A673 (cell line): ENCODE results near the gene SMARCA4. TPM values are rescaled to one million over a fixed set of nuclear protein-coding genes. Genes with fewer than 3 reads are reported as not detected.

Experiments
- BruUV-seq: library from RNA; stranded (reverse); fragments of 400-500 nt; replicated peaks from 2 replicates; lab custom pipeline; 2021; lab: Mats Ljungman, UMichigan
- CTCF ChIA-PET: fragments of 300-600 bp; sonication (Branson Sonifier 250); formaldehyde crosslinking; loops from one replicate; lab custom pipeline; 2022; ENCODE audit warnings: antibody characterized with exemption; lab: Charles Lee
- POLR2A ChIA-PET: fragments of 300-600 bp; sonication (Branson Sonifier 250); formaldehyde crosslinking; loops from one replicate; lab custom pipeline; 2022; ENCODE audit warnings: antibody characterized with exemption; ENCODE audit not compliant: low non-redundant PET; lab: Charles Lee
- DNase-seq: peaks from one replicate; pipeline ENCODE4 v3.0.0-alpha.2; 2015; ENCODE audit warnings: low spot score
- H3K27ac ChIP-seq: fragments of 200-600 bp; sonication (generic); 2 replicates; pipeline ENCODE4 v1.5.1; 2016; ENCODE audit warnings: mixed run types, low read depth, mild to moderate bottlenecking, mixed read lengths, antibody characterized with exemption, low read length; ENCODE audit not compliant: poor library complexity, severe bottlenecking
- H3K27me3 ChIP-seq: fragments of 200-600 bp; sonication (generic); replicated peaks from 2 replicates; pipeline ENCODE4 v1.6.1; 2017; ENCODE audit warnings: mixed run types, low read depth, mild to moderate bottlenecking, mixed read lengths, antibody characterized with exemption, low read length; ENCODE audit not compliant: insufficient read depth, poor library complexity
- H3K36me3 ChIP-seq: fragments of 200-600 bp; sonication (generic); 2 replicates; pipeline ENCODE4 v1.6.1; 2016; ENCODE audit warnings: mixed run types, mild to moderate bottlenecking, mixed read lengths, antibody characterized with exemption, low read length; ENCODE audit not compliant: insufficient read depth, poor library complexity, severe bottlenecking
- H3K4me1 ChIP-seq: fragments of 200-600 bp; sonication (generic); 2 replicates; pipeline ENCODE4 v1.6.1; 2017; ENCODE audit warnings: mixed run types, mild to moderate bottlenecking, mixed read lengths, antibody characterized with exemption, low read length; ENCODE audit not compliant: insufficient read depth, poor library complexity, severe bottlenecking
- H3K4me3 ChIP-seq: fragments of 200-600 bp; sonication (generic); 2 replicates; pipeline ENCODE4 v1.5.1; 2016; ENCODE audit warnings: low read depth, mixed run types, mild to moderate bottlenecking, mixed read lengths, low read length; ENCODE audit not compliant: poor library complexity, severe bottlenecking
- H3K9me3 ChIP-seq: fragments of 200-600 bp; sonication (generic); 2 replicates; pipeline ENCODE4 v1.6.1; 2016; ENCODE audit warnings: mixed run types, low read depth, mild to moderate bottlenecking, mixed read lengths, antibody characterized with exemption, low read length; ENCODE audit not compliant: poor library complexity, severe bottlenecking
- EZH2 ChIP-seq: fragments of 200-600 bp; sonication (generic); IDR thresholded peaks from 2 replicates; pipeline ENCODE4 v1.6.1; 2017; ENCODE audit warnings: borderline replicate concordance, low read depth, mild to moderate bottlenecking, mixed read lengths, antibody characterized with exemption, low read length; ENCODE audit not compliant: poor library complexity, severe bottlenecking
- intact Hi-C: fragments of 100-400 bp; cut with micrococcal nuclease; formaldehyde crosslinking; loops from one replicate; pipeline ENCODE4 v1.10.0; 2022; ENCODE audit not compliant: unreplicated experiment
- total RNA-seq: library from RNA; stranded (reverse); gene quantifications from 2 replicates; pipeline ENCODE4 v1.2.3, GENCODE V29; 2021
- TF ChIP-seq, protein P1 (sequence below): fragments of 300-800, 200-600 bp; sonication (generic); conservative IDR thresholded peaks from 2 replicates; pipeline ENCODE4 v1.5.1; 2017; ENCODE audit warnings: low read depth, mild to moderate bottlenecking, antibody characterized with exemption, low read length, moderate library complexity, mixed read lengths

Gene SMARCA4
- total RNA-seq, 1 experiment from 2014 or later = 307 TPM

DNA sequence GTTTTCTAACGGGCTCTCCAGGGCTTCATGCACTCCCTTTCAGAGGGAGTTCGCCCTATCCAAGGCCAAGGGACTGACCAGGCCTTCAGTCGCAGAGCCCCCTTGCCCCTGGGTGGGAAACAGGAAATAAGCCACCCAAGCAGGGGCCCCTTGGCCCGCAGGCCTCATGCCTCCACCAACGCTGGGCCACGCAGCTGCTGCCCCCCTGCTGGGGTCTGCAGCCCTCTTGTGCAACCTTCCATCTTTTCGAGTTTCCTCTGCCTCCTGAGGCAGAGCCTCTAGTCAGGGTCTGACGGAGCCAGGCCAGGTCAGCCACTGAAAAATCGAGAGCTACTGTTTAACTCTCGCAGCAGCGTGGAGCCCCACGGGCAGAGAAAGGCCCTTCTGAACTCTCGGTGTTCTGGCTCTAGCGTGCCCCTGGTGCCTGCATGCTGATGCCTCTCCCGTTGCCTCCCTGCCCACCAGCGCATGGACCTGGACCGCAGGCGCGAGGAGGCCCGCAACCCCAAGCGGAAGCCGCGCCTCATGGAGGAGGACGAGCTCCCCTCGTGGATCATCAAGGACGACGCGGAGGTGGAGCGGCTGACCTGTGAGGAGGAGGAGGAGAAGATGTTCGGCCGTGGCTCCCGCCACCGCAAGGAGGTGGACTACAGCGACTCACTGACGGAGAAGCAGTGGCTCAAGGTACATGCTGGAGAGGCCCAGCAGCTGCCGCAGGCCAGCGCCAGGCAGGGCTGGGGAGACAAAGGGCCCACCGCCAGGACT lies 73.8 kb downstream of the SMARCA4 start:
- intact Hi-C loops = no loop called here
- POLR2A ChIA-PET = no interaction called here
- H3K4me3 ChIP-seq = no peak overlapping the region
- no peak overlapping the region for H3K27ac ChIP-seq
- CTCF ChIA-PET = interaction anchor here (1.4 to 2.4 kb wide), 2 partner anchors 98 kb away, joined by 16 to 20 read pairs; no protein-coding TSS in a partner anchor
- H3K4me1 ChIP-seq = no peaks in the 10 kb centered on the region
- peaks cover 93% of the 10 kb centered on the region for H3K36me3 ChIP-seq
- DNase-seq = no peak
- no peaks in the 10 kb centered on the region for H3K9me3 ChIP-seq
- no peaks in the 10 kb centered on the region for H3K27me3 ChIP-seq
- BruUV-seq = no TSS peak
- TF ChIP-seq, protein P1, sequence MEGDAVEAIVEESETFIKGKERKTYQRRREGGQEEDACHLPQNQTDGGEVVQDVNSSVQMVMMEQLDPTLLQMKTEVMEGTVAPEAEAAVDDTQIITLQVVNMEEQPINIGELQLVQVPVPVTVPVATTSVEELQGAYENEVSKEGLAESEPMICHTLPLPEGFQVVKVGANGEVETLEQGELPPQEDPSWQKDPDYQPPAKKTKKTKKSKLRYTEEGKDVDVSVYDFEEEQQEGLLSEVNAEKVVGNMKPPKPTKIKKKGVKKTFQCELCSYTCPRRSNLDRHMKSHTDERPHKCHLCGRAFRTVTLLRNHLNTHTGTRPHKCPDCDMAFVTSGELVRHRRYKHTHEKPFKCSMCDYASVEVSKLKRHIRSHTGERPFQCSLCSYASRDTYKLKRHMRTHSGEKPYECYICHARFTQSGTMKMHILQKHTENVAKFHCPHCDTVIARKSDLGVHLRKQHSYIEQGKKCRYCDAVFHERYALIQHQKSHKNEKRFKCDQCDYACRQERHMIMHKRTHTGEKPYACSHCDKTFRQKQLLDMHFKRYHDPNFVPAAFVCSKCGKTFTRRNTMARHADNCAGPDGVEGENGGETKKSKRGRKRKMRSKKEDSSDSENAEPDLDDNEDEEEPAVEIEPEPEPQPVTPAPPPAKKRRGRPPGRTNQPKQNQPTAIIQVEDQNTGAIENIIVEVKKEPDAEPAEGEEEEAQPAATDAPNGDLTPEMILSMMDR = no peak
- TF ChIP-seq EZH2 = no peak

DNA sequence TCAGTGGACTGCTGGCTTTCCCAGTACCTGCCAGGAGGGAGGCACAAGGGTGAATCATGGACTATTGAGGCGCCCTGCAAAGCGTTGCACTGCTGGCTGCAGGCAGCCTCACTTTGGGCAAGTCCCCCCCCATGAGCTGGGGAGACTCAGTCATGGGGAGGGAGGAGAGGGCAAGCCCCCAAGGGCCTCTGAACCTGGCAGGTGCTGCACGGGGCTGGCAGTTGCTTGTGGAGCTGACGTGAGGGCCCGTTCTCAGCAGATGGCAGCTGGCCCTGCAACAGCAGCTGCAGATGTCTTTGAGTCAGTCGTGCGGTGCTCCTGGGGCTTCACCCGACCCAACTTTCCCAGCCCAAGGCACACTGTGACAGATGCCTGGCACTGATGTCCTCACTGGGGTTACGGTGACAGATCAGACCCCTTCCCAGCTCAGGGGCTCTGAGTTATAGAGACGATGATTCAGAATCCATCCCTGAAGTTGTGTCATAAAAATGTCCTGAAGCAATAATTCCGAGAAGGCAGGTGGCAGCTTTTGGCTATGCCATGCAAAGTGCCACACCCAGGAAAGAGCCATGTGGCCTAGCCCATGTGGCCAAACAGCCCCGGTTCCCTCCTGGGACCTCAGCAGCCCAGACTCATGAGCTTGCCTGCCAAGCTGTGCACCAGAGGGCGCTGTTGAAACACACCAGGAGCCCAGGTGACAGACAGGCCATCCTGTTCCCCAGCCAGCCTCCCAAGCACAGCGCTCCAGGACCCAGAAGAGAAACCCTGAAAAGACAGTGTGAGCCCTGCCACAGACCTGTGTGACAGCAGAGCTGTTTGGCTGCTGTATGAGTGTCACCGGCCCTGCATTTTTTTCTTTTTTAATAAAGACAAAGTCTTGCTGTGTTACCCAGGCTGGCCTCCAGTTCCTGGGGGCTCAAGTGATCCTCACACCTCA lies 74.9 kb downstream of the SMARCA4 start:
- ChIA-PET CTCF (interaction anchor here (0.6 to 1.4 kb wide), 9 partner anchors 9 to 177 kb away, joined by 3 to 20 read pairs (median 3); no protein-coding TSS in a partner anchor), POLR2A (interaction anchor here (0.5 kb wide), 1 partner anchor 84 kb away, joined by 3 read pairs; no protein-coding TSS in a partner anchor)
- BruUV-seq = no TSS peak
- TF ChIP-seq, protein P1 = peak; percentile 94
- TF ChIP-seq EZH2 = no peak
- no peak overlapping the region for H3K27ac ChIP-seq
- peak; percentile 94 for DNase-seq
- no peaks in the 10 kb centered on the region for H3K9me3 ChIP-seq
- H3K36me3 ChIP-seq = peaks cover 87% of the 10 kb centered on the region
- no peak overlapping the region for H3K4me3 ChIP-seq
- no peaks in the 10 kb centered on the region for H3K27me3 ChIP-seq
- H3K4me1 ChIP-seq = no peaks in the 10 kb centered on the region
- intact Hi-C loops = loop anchor here (2.0 kb wide), 2 partner anchors 95 to 169 kb away; no protein-coding TSS in a partner anchor

DNA sequence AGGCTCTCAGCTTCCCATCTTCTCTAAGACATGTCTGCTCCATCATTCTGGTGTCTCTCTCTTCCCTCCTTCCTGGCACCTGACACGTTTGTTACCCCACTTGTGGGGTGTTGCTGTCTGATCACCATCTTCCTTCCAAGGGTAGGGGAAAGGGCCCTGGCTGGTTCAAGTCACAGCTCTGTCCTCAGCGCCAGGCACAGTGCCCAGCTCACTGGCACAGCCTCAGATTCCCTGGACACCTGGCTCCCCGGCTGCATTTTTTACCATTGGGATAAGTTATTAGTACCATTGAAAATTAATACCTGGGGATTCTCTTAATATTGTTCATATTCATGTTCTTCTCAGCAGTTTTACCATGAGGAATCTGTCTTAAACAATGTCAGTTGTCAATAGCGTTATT lies 77.7 kb downstream of the SMARCA4 start:
- no TSS peak for BruUV-seq
- intact Hi-C loops = no loop called here
- no peak for DNase-seq
- H3K27ac ChIP-seq = no peak overlapping the region
- H3K27me3 ChIP-seq = no peaks in the 10 kb centered on the region
- H3K9me3 ChIP-seq = no peaks in the 10 kb centered on the region
- CTCF ChIA-PET = no interaction called here
- peaks cover 88% of the 10 kb centered on the region for H3K36me3 ChIP-seq
- no peaks in the 10 kb centered on the region for H3K4me1 ChIP-seq
- TF ChIP-seq, protein P1 = no peak
- TF ChIP-seq EZH2 = no peak
- H3K4me3 ChIP-seq = no peak overlapping the region
- POLR2A ChIA-PET = no interaction called here
